Embryonic facial prominence (tissue), 1 donor: ENCODE results near the gene EN2.

Experiments used
- DNase-seq: peaks from one replicate; pipeline ENCODE4 v3.0.0-alpha.2; 2016; ENCODE audit errors: extremely low spot score

Gene EN2

GRCh38 chr7:155508376-155509358, 50.7 kb downstream of the EN2 start:
- no peak for DNase-seq

- DNase-seq, result no peak
These were observed 51.4 kb downstream of the EN2 start for GRCh38 chr7:155509359-155509724.

- DNase-seq, result no peak
These were observed 52.0 kb downstream of the EN2 start for GRCh38 chr7:155509725-155510551.

- DNase-seq, result no peak
These were observed 53.2 kb downstream of the EN2 start for GRCh38 chr7:155510975-155511701.

GRCh38 chr7:155511702-155511996, 53.7 kb downstream of the EN2 start:
- DNase-seq, result no peak

- DNase-seq, result no peak
These were observed 54.4 kb downstream of the EN2 start for GRCh38 chr7:155512246-155512887.

GRCh38 chr7:155513543-155514285, 55.8 kb downstream of the EN2 start:
- no peak for DNase-seq

GRCh38 chr7:155514296-155514695, 56.4 kb downstream of the EN2 start:
- no peak for DNase-seq
